Natural killer cell treated with Interleukin-12 subunit alpha and Interleukin-12 subunit beta and Interleukin-15 and Interleukin-18, amount 100 ng/mL, for 72 hours (primary cell): ENCODE results near the gene SCIN. TPM values are rescaled to one million over a fixed set of nuclear protein-coding genes. Genes with fewer than 3 reads are reported as not detected.
"Not testable (repeated sequence)": the region's sequence is repeated elsewhere in the genome, so short reads cannot be mapped to it uniquely, and the experiment has no call there.

Experiments used
- ATAC-seq, 2 donors: fragments of 150-1000 bp; cut with Tn5 transposase in 1 of 2; sonication (Bioruptor Pico), chemical (Tn5 transposase) in 1 of 2; 2 replicates each; pipeline ENCODE4 v1.10.0; 2021
- DNase-seq: peaks from one replicate; pipeline ENCODE4 v3.0.0; 2022; ENCODE audit warnings: low spot score
- H3K27ac Mint-ChIP-seq, 2 donors: 1 replicate in 1 of 2; 2 replicates in 1 of 2; pipeline ENCODE4 v1.8.0; 2022; ENCODE audit warnings: mixed read lengths in 2 of 2, mild to moderate bottlenecking in 1 of 2, moderate library complexity in 1 of 2
- H3K27me3 Mint-ChIP-seq, 2 donors: 1 replicate in 1 of 2; 2 replicates in 1 of 2; pipeline ENCODE4 v1.8.0; 2022; ENCODE audit warnings: mixed read lengths in 2 of 2
- H3K36me3 Mint-ChIP-seq: one replicate; pipeline ENCODE4 v1.8.0; 2022; ENCODE audit warnings: mixed read lengths
- H3K4me1 Mint-ChIP-seq, 2 donors: 1 replicate in 1 of 2; 2 replicates in 1 of 2; pipeline ENCODE4 v1.8.0; 2022; ENCODE audit warnings: low read depth in 2 of 2, mixed read lengths in 2 of 2, mild to moderate bottlenecking in 1 of 2
- H3K4me3 Mint-ChIP-seq: one replicate; pipeline ENCODE4 v1.8.0; 2022; ENCODE audit warnings: mixed read lengths
- H3K9me3 Mint-ChIP-seq: 2 replicates; pipeline ENCODE4 v1.8.0; 2022; ENCODE audit warnings: mixed read lengths
- total RNA-seq, 2 donors: library from RNA; stranded (reverse); gene quantifications; one replicate each; pipeline ENCODE4 v1.2.3, GENCODE V29; 2022

The SCIN gene
- not detected for total RNA-seq

DNA sequence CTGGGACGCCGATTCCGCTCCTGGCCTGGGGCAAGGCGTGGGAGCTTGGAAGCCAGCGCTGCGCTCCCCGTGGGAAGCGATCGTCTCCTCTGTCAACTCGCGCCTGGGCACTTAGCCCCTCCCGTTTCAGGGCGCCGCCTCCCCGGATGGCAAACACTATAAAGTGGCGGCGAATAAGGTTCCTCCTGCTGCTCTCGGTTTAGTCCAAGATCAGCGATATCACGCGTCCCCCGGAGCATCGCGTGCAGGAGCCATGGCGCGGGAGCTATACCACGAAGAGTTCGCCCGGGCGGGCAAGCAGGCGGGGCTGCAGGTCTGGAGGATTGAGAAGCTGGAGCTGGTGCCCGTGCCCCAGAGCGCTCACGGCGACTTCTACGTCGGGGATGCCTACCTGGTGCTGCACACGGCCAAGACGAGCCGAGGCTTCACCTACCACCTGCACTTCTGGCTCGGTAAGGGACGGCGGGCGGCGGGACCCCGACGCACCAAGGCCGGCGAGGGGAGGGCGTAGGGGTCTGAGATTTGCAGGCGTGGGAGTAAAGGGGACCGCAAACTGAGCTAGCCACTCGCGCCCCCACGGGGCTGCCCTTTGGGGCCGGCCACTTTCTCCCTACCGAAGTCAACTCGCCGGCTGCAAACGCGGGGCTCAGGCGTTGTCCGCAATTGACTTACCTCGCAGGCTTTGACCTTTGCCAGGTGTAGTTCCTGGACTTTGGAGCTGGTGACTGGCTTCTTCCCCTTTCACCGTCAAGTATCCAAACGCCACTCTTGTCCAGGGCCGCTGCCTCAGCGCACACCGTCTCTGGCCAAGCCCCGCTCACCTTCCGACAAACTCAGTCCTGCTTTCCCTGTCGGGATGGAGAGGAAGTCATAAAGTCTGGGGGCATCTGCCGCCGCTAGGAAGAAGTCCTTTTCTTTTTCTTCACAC, at the start of gene SCIN:
Gene SCIN (plus strand): TSS at position 187 of the 928 bp plus-strand sequence. CDS start 67 bp downstream, at position 254.
- Mint-ChIP-seq H3K9me3 (no peaks in the 10 kb centered on the region), H3K36me3 (no peaks in the 10 kb centered on the region), H3K27me3 (peaks cover 22 to 69% of the 10 kb centered on the region in 2 donors), H3K4me1 (peaks cover 5 to 6% of the 10 kb centered on the region in 2 donors), H3K27ac (no peak within 1 kb of the TSS), H3K4me3 (peak within 1 kb of the TSS; percentile 35)
- ATAC-seq (peak; percentile 38 to 50), DNase-seq (no peak)

DNA sequence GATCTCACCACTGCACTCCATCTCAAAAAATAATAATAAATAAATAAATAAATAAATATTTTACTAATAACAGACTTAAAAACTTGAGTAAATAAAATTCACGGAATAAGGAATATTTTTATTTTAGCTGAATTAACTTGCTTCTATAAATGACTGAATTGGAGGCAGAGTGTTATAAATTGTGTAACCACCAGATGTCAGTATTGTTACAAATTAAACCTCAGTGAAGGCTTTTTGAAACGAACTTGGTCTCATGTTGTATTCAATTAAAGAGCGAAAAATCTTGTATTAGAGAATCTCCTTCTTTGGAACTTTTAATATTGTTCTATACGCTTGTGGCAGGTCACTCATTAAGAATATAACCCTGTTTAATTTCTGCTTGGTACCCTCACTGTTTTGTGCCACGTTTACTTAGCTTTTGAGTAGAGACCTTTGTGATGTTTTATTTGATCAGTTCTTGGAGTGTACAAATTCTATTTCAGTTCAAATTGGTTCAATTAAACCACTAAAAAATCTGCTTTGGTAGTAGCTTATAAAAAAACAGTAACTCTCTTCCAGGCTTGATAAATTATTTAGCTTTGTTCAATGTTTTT, 45.6 kb upstream of the SCIN start:
- DNase-seq (no peak), ATAC-seq (no peak)
- Mint-ChIP-seq H3K4me3 (no peak overlapping the region), H3K36me3 (no peaks in the 10 kb centered on the region), H3K9me3 (no peaks in the 10 kb centered on the region), H3K27ac (no peak overlapping the region), H3K4me1 (no peaks in the 10 kb centered on the region), H3K27me3 (peaks cover 3 to 17% of the 10 kb centered on the region in 2 donors)

DNA sequence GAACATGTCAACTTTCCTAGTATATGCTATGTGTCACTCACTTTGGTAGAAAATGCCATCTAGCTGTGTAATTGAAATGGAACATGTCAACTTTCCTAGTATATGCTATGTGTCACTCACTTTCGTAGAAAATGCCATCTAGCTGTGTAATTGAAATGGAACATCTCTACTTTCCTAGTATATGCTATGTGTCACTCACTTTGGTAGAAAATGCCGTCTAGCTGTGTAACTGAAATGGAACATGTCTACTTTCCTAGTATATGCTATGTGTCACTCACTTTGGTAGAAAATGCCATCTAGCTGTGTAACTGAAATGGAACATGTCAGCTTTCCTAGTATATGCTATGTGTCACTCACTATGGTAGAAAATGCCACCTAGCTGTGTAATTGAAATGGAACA, 43.8 kb upstream of the SCIN start:
- H3K4me1 Mint-ChIP-seq, H3K9me3 Mint-ChIP-seq, ATAC-seq, H3K4me3 Mint-ChIP-seq, DNase-seq, H3K36me3 Mint-ChIP-seq, H3K27ac Mint-ChIP-seq, H3K27me3 Mint-ChIP-seq: not testable (repeated sequence)

DNA sequence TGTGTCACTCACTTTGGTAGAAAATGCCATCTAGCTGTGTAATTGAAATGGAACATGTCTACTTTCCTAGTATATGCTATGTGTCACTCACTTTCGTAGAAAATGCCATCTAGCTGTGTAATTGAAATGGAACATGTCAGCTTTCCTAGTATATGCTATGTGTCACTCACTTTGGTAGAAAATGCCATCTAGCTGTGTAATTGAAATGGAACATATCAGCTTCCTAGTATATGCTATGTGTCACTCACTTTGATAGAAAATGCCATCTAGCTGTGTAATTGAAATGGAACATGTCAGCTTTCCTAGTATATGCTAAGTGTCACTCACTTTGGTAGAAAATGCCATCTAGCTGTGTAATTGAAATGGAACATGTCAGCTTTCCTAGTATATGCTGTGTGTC, 42.9 kb upstream of the SCIN start:
- H3K4me1 Mint-ChIP-seq, DNase-seq, H3K27me3 Mint-ChIP-seq, H3K4me3 Mint-ChIP-seq, ATAC-seq, H3K9me3 Mint-ChIP-seq, H3K27ac Mint-ChIP-seq, H3K36me3 Mint-ChIP-seq: not testable (repeated sequence)

DNA sequence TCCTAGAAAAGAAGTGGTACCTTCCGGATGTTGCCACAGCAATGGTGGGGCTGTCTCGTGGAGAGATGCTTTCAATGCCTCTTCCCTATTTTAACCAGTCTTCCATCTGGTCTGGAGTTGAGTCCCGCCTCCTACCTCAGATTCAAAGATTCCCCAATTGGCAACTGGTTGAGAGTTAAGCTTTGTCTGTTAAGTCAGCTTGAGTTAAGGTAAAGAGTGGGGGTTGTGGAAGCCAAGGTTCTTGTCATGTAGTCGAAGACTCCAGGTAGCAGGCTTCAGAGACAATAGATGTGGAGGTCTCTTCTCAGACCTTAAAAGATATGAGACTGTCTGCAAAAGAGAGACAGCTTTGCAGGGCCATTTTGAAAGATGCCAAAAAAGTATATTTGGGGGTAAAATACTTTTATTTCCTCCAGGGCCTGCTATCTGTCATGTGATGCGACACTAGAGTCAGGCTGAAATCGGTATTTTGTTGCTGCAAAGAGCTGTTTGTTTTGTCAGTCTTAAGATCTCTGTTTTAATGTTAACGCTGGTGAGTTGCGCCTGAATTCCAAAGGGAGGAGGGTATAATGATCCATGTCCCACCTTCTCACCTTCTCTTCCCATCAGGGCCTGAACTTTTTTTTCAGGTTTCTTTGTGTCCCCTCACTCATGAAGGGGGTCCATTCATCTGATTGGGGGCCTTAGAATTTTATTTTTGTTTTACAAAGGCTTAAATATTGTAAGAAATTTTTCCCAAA, 40.4 kb upstream of the SCIN start:
- no peaks in the 10 kb centered on the region for H3K36me3 Mint-ChIP-seq
- H3K4me3 Mint-ChIP-seq = no peak overlapping the region
- no peak overlapping the region for H3K27ac Mint-ChIP-seq
- no peaks in the 10 kb centered on the region for H3K9me3 Mint-ChIP-seq
- DNase-seq (no peak), ATAC-seq (no peak)
- no peaks in the 10 kb centered on the region for H3K4me1 Mint-ChIP-seq
- H3K27me3 Mint-ChIP-seq = no peaks in the 10 kb centered on the region

DNA sequence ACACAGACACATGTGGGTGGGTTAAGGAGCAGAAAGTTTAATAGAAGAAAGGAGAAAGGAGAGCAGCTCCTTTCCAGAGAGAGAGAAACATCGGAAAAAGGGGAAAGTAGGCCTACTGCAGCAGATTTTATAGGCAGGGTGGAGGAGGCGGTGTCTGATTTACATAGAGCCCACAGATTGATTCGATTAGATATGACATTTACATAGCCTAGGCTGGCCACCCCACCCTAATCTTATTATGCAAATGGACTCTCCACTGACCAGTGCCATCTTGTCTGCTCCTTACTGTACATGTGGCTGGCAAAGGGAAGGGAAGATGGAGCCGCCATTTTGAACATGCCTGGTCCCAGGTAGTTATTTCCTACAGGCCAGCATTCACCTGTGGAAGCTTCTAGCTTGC, 38.7 kb upstream of the SCIN start:
- Mint-ChIP-seq H3K4me1 (no peaks in the 10 kb centered on the region), H3K27me3 (no peaks in the 10 kb centered on the region), H3K27ac (no peak overlapping the region), H3K36me3 (no peaks in the 10 kb centered on the region), H3K9me3 (peaks cover 3% of the 10 kb centered on the region), H3K4me3 (no peak overlapping the region)
- no peak for ATAC-seq
- no peak for DNase-seq

DNA sequence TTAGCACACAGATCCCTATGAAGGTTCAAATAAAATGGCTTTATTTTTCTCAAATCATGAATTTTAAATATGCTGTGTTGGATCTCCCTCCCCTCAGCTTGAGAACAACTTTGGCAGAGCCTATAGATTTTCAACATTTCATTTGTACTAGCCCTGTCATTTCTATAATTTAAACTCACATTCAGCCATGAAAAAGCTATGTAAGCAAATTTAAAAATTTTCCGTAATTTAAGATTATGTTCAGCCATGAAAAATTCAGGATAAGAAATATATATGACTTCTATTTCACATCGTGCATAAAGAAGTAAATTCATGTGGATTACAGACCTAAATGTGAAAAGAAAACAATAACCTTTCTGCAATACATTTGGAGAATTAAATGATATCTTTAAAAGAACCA, 36.5 kb upstream of the SCIN start:
- no peaks in the 10 kb centered on the region for H3K4me1 Mint-ChIP-seq
- ATAC-seq (no peak), DNase-seq (no peak)
- H3K27me3 Mint-ChIP-seq = no peaks in the 10 kb centered on the region
- H3K27ac Mint-ChIP-seq = no peak overlapping the region
- H3K36me3 Mint-ChIP-seq = no peaks in the 10 kb centered on the region
- peaks cover 5% of the 10 kb centered on the region for H3K9me3 Mint-ChIP-seq
- no peak overlapping the region for H3K4me3 Mint-ChIP-seq

DNA sequence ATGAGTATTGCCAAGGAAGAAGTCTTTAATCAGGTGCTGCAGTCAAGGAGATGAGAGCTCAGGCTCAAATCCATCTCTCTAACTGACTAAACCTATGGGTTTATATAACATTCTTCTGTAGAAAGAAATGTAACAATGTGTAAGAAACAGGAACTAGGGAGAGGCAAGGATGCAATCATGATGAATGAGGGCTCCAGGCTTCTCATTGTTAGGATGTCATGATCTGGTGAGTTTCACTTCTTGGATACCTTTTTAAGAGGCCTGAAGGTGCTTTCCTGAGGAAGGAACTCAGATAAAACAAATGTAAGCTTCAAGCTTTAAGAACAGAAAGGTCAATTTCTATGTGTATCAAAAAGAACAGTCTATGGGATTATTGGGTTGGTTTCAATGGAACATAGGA, 30.8 kb upstream of the SCIN start:
- Mint-ChIP-seq H3K27ac (no peak overlapping the region), H3K4me3 (no peak overlapping the region), H3K27me3 (peaks cover 0 to 9% of the 10 kb centered on the region in 2 donors), H3K36me3 (no peaks in the 10 kb centered on the region), H3K9me3 (peaks cover 5% of the 10 kb centered on the region), H3K4me1 (no peaks in the 10 kb centered on the region)
- DNase-seq (no peak), ATAC-seq (no peak)

DNA sequence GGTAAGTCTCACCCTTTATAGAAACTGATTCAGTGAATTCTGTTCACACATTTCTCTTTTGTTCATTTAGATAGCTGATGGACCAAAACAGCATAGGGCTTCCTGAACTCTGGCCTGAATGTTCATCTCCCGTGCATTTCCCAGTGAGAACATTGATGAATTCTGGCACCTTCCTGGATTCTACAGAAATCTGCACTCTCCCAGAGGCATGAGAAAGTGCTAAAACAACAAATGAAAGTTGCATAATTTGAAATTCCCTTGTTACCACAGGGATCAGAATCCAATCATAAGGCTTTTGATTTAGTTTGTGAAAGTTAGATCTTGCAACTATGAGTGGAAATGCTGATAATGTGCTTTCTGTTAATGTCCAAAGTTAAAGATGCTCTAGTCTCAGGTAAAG, 29.7 kb upstream of the SCIN start:
- Mint-ChIP-seq H3K27me3 (peaks cover 0 to 9% of the 10 kb centered on the region in 2 donors), H3K9me3 (peaks cover 5% of the 10 kb centered on the region), H3K4me3 (no peak overlapping the region), H3K36me3 (no peaks in the 10 kb centered on the region), H3K4me1 (no peaks in the 10 kb centered on the region), H3K27ac (no peak overlapping the region)
- DNase-seq = no peak
- no peak for ATAC-seq

DNA sequence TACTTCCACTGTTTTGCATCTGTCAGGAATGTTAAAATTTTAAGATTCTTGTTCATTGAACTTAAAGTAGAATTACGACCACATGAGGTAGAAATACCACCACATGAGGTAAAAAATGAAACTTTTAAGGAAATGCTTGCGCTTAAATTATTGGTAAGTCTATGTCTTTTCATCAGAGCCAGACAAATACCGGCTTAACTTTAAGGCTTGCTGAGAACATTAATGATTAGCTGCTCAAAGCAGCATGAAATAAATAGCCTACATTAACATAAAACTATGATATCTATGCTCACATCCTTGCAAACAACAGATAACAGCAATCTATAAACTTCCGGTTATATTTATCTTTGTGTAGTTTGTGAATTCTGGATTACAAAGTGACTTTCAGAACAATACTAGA, 26.9 kb upstream of the SCIN start:
- no peaks in the 10 kb centered on the region for H3K9me3 Mint-ChIP-seq
- H3K4me3 Mint-ChIP-seq = no peak overlapping the region
- peaks cover 0 to 9% of the 10 kb centered on the region in 2 donors for H3K27me3 Mint-ChIP-seq
- no peaks in the 10 kb centered on the region for H3K36me3 Mint-ChIP-seq
- no peaks in the 10 kb centered on the region for H3K4me1 Mint-ChIP-seq
- DNase-seq = no peak
- ATAC-seq = no peak
- H3K27ac Mint-ChIP-seq = no peak overlapping the region

DNA sequence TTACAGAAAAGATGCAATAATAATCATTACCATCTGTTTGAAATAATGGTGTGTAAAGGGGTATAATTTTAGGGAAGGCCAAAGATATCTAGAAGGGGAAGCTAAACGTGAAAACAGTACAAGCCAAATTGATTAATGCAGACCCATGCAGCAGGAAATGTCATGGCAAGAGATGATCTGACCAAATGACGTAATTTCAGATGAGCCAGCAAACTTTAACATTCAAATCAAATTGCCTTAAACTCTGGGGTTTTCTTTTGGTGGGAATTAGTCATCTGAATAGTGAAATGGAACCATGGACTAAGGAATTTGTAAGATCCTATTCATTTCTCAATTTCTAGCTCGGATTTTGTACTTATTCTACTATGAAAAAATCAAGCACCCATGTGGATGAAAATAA, 21.4 kb upstream of the SCIN start:
- Mint-ChIP-seq H3K4me1 (no peaks in the 10 kb centered on the region), H3K36me3 (no peaks in the 10 kb centered on the region), H3K27ac (no peak overlapping the region), H3K9me3 (no peaks in the 10 kb centered on the region), H3K4me3 (no peak overlapping the region), H3K27me3 (no peaks in the 10 kb centered on the region)
- no peak for DNase-seq
- ATAC-seq = no peak

DNA sequence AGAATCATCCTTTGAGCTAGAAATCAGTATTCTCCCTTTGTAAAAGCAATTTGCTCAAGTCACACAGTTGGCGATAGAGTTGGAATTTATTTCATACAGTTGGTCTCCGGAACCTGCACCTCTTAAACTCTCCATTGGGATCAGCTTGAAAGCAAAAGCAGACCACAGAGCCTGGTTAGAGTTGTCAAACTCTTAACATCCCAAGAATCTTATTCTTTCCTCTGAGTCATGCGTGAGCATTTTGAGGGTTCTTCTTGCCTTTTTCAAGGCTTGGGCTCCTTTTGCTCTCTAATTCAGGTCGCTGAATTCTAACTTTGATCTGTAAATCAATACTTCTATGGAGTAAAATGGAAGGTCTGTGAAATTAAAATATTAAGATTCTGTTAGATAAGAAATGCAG, 19.6 kb upstream of the SCIN start:
- ATAC-seq = no peak
- H3K27ac Mint-ChIP-seq = no peak overlapping the region

DNA sequence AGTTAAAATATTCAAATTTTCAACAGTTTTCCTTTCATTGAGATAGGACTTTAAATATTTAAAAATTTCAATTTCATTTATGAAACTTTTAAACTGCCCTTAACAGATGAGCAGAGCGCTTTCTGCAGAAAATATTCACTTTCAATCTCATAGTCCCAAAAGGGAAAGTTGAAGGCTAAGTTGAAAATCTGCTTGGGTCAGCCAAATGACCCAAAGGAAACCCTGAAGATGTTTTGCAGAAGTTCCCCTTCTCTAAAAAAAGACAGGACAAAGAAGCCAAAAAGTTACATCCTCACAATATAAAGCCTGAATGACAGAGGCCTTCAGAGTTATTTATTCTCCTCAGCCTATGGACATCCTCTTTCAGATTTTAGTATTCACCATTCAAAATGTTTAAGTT, 17.6 kb upstream of the SCIN start:
- peaks cover 4% of the 10 kb centered on the region for H3K9me3 Mint-ChIP-seq
- no peaks in the 10 kb centered on the region for H3K27me3 Mint-ChIP-seq
- no peak overlapping the region for H3K4me3 Mint-ChIP-seq
- DNase-seq = no peak
- H3K4me1 Mint-ChIP-seq = no peaks in the 10 kb centered on the region
- no peaks in the 10 kb centered on the region for H3K36me3 Mint-ChIP-seq
- ATAC-seq = no peak
- no peak overlapping the region for H3K27ac Mint-ChIP-seq

More for the DNA sequence above, 19.6 kb upstream of the SCIN start:
- Mint-ChIP-seq H3K36me3 (no peaks in the 10 kb centered on the region), H3K4me3 (no peak overlapping the region), H3K9me3 (no peaks in the 10 kb centered on the region), H3K4me1 (no peaks in the 10 kb centered on the region), H3K27me3 (no peaks in the 10 kb centered on the region)
- DNase-seq = no peak

DNA sequence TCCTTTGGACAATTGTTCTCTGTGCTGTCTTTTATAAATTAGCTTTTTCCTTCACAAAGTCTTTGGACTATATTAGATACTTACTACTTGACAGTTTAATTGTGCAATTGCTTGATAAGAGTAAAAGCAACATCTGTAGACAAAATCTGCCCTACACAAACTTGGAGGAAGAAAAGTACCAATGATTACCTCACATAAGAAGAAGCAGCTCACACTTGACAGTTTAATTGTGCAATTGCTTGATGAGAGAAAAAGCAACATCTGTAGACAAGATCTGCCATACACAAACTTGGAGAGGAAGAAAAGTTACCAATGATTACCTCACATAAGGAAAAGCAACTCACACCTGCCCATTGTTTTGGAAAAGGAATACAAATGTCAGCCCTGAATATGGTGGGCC, 17.1 kb upstream of the SCIN start:
- ATAC-seq (no peak), DNase-seq (no peak)
- no peak overlapping the region for H3K4me3 Mint-ChIP-seq
- peaks cover 4% of the 10 kb centered on the region for H3K9me3 Mint-ChIP-seq
- H3K27ac Mint-ChIP-seq = no peak overlapping the region
- H3K27me3 Mint-ChIP-seq = no peaks in the 10 kb centered on the region
- no peaks in the 10 kb centered on the region for H3K4me1 Mint-ChIP-seq
- H3K36me3 Mint-ChIP-seq = no peaks in the 10 kb centered on the region
